ENCODE results near the gene PSENEN.

PSENEN gene

DNA sequence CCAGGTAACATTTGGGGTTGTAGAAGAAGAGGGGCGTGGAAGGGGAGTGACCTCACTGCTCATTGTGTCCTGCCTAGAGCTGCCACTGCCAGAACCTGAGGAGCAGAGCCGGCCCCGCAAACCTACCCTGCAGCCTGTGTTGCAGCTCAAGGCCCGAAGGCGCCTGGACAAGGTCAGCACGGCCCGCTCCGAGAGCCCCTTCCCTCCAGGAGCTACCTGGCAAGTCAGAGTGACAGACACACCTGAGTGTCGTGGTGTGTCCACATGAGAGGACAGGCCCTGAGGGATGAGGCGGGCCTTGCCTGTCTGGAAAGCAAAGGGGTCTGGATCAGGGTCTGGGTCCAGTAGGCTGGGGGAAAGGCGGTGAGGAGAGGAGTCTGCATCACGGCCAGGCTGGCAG is 20.9 kb upstream of the PSENEN start:
- Histone ChIP-seq H3K4me2 (ENCODE audit: low read depth, low read length, poor library complexity, severe bottlenecking) (no peak overlapping the region), H3K9me2 (replicated peaks; ENCODE audit: low read depth, low read length) (no peaks in the 10 kb centered on the region), H3K4me1 (ENCODE audit: insufficient read depth, low read length, poor library complexity, severe bottlenecking) (peaks cover 3% of the 10 kb centered on the region), H3K27me3 (ENCODE audit: insufficient read depth, low read length, poor library complexity, severe bottlenecking) (no peaks in the 10 kb centered on the region), H3K79me2 (ENCODE audit: insufficient read depth, low read length) (peaks cover 27% of the 10 kb centered on the region), H3K36me3 (ENCODE audit: insufficient read depth, low read length) (peaks cover 75% of the 10 kb centered on the region; the same call in 1 of the 2 replicates), H4K20me1 (ENCODE audit: insufficient read depth, low read length, poor library complexity, severe bottlenecking) (peaks cover 13% of the 10 kb centered on the region), H3F3A (ENCODE audit: low read depth) (no peaks in the 10 kb centered on the region), H3K4me3 (ENCODE audit: low read length, poor library complexity, severe bottlenecking) (no peak overlapping the region), H2AFZ (ENCODE audit: low read length) (no peak overlapping the region), H3K9ac (ENCODE audit: low read depth, low read length, poor library complexity, severe bottlenecking) (no peak overlapping the region), H3K9me3 (ENCODE audit: insufficient read depth, low read depth, low read length) (no peaks in the 10 kb centered on the region)
- TF ChIP-seq EZH2phosphoT487 (IDR thresholded peaks at IDR 0.05; ENCODE audit: borderline replicate concordance), result no peak
- TF ChIP-seq, protein P1, sequence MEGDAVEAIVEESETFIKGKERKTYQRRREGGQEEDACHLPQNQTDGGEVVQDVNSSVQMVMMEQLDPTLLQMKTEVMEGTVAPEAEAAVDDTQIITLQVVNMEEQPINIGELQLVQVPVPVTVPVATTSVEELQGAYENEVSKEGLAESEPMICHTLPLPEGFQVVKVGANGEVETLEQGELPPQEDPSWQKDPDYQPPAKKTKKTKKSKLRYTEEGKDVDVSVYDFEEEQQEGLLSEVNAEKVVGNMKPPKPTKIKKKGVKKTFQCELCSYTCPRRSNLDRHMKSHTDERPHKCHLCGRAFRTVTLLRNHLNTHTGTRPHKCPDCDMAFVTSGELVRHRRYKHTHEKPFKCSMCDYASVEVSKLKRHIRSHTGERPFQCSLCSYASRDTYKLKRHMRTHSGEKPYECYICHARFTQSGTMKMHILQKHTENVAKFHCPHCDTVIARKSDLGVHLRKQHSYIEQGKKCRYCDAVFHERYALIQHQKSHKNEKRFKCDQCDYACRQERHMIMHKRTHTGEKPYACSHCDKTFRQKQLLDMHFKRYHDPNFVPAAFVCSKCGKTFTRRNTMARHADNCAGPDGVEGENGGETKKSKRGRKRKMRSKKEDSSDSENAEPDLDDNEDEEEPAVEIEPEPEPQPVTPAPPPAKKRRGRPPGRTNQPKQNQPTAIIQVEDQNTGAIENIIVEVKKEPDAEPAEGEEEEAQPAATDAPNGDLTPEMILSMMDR (conservative IDR thresholded peaks at IDR 0.05; ENCODE audit: low read length), result no peak

DNA sequence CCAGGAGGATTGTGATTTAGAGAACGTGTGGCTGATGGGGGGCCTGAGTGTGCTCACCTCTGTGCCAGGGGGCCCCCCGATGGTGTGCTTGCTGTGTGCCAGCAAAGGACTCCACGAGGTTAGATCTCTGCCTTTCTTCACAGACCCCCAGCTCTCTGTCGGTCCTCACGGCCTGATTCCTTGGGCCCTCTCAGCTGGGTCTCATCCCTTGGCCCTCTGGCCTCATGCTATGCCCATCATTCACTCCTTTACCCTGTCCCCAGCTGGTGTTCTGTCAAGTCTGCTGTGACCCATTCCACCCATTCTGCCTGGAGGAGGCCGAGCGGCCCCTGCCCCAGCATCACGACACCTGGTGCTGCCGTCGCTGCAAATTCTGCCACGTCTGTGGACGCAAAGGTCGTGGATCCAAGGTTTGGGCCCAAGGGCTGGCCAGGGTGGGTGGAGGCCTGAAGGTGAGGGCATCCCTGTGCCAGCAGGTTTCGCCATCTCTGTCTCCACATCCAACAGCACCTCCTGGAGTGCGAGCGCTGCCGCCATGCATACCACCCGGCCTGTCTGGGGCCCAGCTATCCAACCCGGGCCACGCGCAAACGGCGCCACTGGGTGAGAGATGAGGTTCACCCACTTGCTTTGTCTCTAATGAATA is 20.1 kb upstream of the PSENEN start:
- Histone ChIP-seq H3K9ac (ENCODE audit: low read depth, low read length, poor library complexity, severe bottlenecking) (no peak overlapping the region), H3K4me2 (ENCODE audit: low read depth, low read length, poor library complexity, severe bottlenecking) (no peak overlapping the region), H4K20me1 (ENCODE audit: insufficient read depth, low read length, poor library complexity, severe bottlenecking) (peaks cover 6% of the 10 kb centered on the region), H3F3A (ENCODE audit: low read depth) (no peaks in the 10 kb centered on the region), H3K36me3 (ENCODE audit: insufficient read depth, low read length) (peaks cover 83% of the 10 kb centered on the region; the same call in 1 of the 2 replicates), H3K27me3 (ENCODE audit: insufficient read depth, low read length, poor library complexity, severe bottlenecking) (no peaks in the 10 kb centered on the region), H3K4me3 (ENCODE audit: low read length, poor library complexity, severe bottlenecking) (no peak overlapping the region), H3K9me3 (ENCODE audit: insufficient read depth, low read depth, low read length) (no peaks in the 10 kb centered on the region), H3K79me2 (ENCODE audit: insufficient read depth, low read length) (peaks cover 19% of the 10 kb centered on the region), H2AFZ (ENCODE audit: low read length) (no peak overlapping the region), H3K9me2 (replicated peaks; ENCODE audit: low read depth, low read length) (no peaks in the 10 kb centered on the region), H3K4me1 (ENCODE audit: insufficient read depth, low read length, poor library complexity, severe bottlenecking) (no peaks in the 10 kb centered on the region)
- TF ChIP-seq, protein P1 (conservative IDR thresholded peaks at IDR 0.05; ENCODE audit: low read length), result no peak
- TF ChIP-seq EZH2phosphoT487 (IDR thresholded peaks at IDR 0.05; ENCODE audit: borderline replicate concordance), result no peak

DNA sequence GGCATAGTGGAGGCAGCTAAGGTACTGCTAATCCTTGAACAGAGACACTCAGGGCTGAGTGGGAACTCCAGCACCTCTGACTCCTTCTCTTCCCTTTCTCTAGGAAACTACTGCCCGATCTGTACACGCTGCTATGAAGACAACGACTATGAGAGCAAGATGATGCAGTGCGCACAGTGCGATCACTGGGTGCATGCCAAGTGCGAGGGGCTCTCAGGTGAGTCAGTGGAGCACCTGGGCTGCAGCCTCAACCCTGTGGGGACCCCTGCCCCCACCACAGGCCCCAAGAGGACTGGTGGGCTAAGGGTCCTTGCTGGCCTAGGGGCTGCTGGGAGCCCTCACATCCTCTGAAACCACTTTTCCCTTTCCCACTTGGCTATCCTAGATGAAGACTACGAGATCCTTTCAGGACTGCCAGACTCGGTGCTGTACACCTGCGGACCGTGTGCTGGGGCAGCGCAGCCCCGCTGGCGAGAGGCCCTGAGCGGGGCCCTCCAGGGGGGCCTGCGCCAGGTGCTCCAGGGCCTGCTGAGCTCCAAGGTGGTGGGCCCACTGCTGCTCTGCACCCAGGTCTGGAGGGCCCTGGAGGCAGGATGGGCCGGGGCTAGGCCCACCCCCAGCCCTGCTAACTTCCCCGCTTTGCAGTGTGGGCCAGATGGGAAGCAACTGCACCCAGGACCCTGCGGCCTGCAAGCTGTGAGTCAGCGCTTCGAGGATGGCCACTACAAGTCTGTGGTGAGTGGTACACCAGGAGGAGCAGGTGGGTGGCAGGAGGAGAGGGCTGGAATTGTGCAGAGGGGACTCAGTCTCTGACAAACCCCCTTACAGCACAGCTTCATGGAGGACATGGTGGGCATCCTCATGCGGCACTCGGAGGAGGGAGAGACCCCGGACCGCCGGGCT is 18.1 kb upstream of the PSENEN start:
- H3K9me2 ChIP-seq (replicated peaks; ENCODE audit: low read depth, low read length), result no peaks in the 10 kb centered on the region
- H3K27me3 ChIP-seq (ENCODE audit: insufficient read depth, low read length, poor library complexity, severe bottlenecking), result no peaks in the 10 kb centered on the region
- H3K9ac ChIP-seq (ENCODE audit: low read depth, low read length, poor library complexity, severe bottlenecking), result no peak overlapping the region
- no peak overlapping the region for H3K4me2 ChIP-seq (ENCODE audit: low read depth, low read length, poor library complexity, severe bottlenecking)
- peaks cover 6% of the 10 kb centered on the region for H4K20me1 ChIP-seq (ENCODE audit: insufficient read depth, low read length, poor library complexity, severe bottlenecking)
- no peak for TF ChIP-seq EZH2phosphoT487 (IDR thresholded peaks at IDR 0.05; ENCODE audit: borderline replicate concordance)
- TF ChIP-seq, protein P1 (conservative IDR thresholded peaks at IDR 0.05; ENCODE audit: low read length), result no peak
- no peak overlapping the region for H2AFZ ChIP-seq (ENCODE audit: low read length)
- H3K79me2 ChIP-seq (ENCODE audit: insufficient read depth, low read length), result peaks cover 3% of the 10 kb centered on the region; the same call in 1 of the 2 replicates
- no peak overlapping the region for H3K4me3 ChIP-seq (ENCODE audit: low read length, poor library complexity, severe bottlenecking)
- H3K36me3 ChIP-seq (ENCODE audit: insufficient read depth, low read length), result peaks cover 86% of the 10 kb centered on the region; the same call in 1 of the 2 replicates
- H3F3A ChIP-seq (ENCODE audit: low read depth), result no peaks in the 10 kb centered on the region
- no peaks in the 10 kb centered on the region for H3K9me3 ChIP-seq (ENCODE audit: insufficient read depth, low read depth, low read length)
- H3K4me1 ChIP-seq (ENCODE audit: insufficient read depth, low read length, poor library complexity, severe bottlenecking), result no peaks in the 10 kb centered on the region

All from Loucy (cell line).